ENCODE data around the gene LRMDA.

DNA sequence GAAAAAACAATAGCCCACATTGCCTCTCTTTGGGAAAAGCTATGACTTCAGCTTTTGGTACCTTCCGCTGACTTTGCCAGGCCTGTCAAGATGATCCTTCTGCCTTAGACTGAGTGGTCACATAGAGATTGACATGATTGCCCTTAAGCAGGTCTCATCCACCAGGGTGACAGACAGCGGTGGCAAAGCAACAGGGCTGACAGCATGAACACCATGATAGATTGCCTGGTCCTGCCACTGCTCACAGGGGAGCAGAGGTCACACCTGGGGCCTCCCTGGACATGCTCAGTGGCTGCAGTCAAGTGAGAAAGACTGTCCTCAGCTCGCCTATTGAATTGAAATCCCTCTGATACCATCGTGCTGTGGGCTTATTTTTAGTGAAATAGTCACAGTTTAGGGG, 1125.9 kb downstream of the LRMDA start:
- TF ChIP-seq, protein P1, sequence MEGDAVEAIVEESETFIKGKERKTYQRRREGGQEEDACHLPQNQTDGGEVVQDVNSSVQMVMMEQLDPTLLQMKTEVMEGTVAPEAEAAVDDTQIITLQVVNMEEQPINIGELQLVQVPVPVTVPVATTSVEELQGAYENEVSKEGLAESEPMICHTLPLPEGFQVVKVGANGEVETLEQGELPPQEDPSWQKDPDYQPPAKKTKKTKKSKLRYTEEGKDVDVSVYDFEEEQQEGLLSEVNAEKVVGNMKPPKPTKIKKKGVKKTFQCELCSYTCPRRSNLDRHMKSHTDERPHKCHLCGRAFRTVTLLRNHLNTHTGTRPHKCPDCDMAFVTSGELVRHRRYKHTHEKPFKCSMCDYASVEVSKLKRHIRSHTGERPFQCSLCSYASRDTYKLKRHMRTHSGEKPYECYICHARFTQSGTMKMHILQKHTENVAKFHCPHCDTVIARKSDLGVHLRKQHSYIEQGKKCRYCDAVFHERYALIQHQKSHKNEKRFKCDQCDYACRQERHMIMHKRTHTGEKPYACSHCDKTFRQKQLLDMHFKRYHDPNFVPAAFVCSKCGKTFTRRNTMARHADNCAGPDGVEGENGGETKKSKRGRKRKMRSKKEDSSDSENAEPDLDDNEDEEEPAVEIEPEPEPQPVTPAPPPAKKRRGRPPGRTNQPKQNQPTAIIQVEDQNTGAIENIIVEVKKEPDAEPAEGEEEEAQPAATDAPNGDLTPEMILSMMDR (IDR thresholded peaks at IDR 0.05) = no peak
- no peak for TF ChIP-seq EZH2 (IDR thresholded peaks at IDR 0.05; ENCODE audit: borderline replicate concordance, insufficient read depth, low read depth, low read length, poor library complexity, severe bottlenecking)
